Spleen (tissue), 7 donors: ENCODE measurements around the gene FBXW7.

ENCODE experiments used
- CTCF ChIP-seq, 11 experiments: fragments of 200-600 bp in 7 of 11; fragments of 450-650 bp in 4 of 11; sonication (generic) in 4 of 11; IDR thresholded peaks in 8 of 11; conservative IDR thresholded peaks in 3 of 11; 1 replicate in 7 of 11; 2 replicates in 4 of 11; pipeline versions ENCODE4 v1.4.0 to v1.8.0; 2016 to 2021; ENCODE audit warnings: antibody characterized with exemption in 11 of 11, inconsistent platforms in 4 of 11, mild to moderate bottlenecking in 1 of 11
- POLR2A ChIP-seq, 3 donors: fragments of 450-650 bp; IDR thresholded peaks; one replicate each; pipeline ENCODE4 v1.5.1; 2017; ENCODE audit warnings: antibody characterized with exemption in 3 of 3, mild to moderate bottlenecking in 1 of 3
- POLR2AphosphoS5 ChIP-seq, 3 donors: sonication (generic); formaldehyde crosslinking; IDR thresholded peaks; one replicate each; pipeline ENCODE4 v1.5.1; 2017; ENCODE audit warnings: antibody characterized with exemption in 3 of 3
- donor health status: DM: no; HTN: no; CAD: no; lungs with moderate emphysema.
- donor health status: DM: no; HTN: no; CAD: no.
- donor health status: DM: no; HTN: no; CAD: no.

DNA sequence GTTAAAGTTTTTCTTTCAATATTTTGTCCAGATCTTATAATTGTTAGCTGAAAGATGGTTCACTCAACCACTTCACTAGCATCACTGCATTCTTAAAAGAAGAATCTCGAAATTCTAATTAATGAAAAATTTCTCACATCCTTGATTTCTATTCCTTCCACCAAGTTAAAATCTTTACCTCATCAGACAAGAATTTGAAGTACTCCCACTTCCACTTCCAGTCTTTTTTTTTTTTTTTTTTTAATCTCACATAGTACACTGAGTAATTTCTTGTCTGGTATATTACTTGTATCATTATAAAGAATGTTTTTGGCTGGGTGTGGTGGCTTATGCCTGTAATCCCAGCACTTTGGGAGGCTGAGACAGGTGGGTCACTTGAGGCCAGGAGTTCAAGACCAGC, 73.2 kb downstream of the FBXW7 start:
- TF ChIP-seq POLR2A (IDR thresholded peaks at IDR 0.05), result no peak
- TF ChIP-seq CTCF (IDR thresholded peaks at IDR 0.05 in 8 of 11, conservative IDR thresholded peaks at IDR 0.05 in 3 of 11), result no peak
- no peak for TF ChIP-seq POLR2AphosphoS5 (IDR thresholded peaks at IDR 0.05)
